Measurements from ENCODE around the gene DNLZ.

The DNLZ gene

GRCh38 chr9:136342181-136343120 lies 21.1 kb downstream of the DNLZ start:
- DNase-seq: no peak

DNA sequence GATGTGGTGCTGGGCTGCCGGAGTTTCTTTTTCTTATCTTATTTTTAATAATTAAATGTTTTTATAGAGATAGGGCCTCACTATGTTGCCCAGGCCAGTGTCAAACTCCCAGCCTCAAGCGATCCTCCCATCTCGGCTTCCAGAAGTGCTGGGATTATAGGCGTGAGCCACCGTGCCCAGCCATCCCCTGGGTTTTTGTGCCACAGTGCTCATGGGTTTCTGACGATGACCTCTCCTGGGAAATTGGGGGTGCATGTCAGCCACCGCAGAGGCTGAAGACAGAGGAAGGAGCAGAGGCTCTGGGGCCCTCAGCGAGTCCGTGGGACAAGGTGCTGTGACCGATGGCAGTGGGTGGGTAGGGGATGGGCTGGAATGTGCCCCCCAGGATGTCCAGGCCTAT lies 21.8 kb downstream of the DNLZ start:
- no peak for DNase-seq

DNA sequence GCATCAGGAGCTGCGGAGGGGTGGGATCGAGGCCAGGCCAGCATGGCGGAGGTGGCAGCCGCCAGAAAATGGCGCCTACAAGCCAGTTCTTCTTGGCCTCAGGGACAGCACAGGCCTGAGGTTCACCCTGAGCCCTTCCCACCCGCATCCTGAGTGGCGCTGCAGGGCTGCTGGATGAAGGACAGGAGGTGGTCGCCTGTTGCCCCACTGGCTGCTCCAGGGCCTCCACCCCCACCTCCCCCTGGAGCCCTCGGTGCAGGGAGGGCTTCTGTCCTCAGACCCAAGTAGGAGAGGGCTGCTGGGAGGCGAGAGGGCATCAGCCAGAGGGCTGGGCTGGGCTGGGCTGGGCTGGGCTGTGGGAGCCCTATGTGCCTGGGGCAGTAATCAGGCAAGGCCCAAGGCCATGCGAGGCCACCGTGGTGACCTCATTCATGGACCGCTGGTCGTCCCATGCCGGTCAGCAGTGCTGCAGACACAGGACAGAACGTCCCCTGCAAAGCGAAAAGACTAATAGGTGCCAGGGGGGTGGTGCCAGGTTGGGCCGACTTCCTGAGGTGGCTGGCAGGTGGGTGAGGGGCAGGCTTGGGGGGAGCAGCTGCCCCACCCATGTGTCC lies 22.4 kb downstream of the DNLZ start:
- DNase-seq: no peak

GRCh38 chr9:136340356-136341041 lies 23.0 kb downstream of the DNLZ start:
- DNase-seq: no peak

- DNase-seq: no peak
These were observed 23.6 kb downstream of the DNLZ start for GRCh38 chr9:136339958-136340310.

DNA sequence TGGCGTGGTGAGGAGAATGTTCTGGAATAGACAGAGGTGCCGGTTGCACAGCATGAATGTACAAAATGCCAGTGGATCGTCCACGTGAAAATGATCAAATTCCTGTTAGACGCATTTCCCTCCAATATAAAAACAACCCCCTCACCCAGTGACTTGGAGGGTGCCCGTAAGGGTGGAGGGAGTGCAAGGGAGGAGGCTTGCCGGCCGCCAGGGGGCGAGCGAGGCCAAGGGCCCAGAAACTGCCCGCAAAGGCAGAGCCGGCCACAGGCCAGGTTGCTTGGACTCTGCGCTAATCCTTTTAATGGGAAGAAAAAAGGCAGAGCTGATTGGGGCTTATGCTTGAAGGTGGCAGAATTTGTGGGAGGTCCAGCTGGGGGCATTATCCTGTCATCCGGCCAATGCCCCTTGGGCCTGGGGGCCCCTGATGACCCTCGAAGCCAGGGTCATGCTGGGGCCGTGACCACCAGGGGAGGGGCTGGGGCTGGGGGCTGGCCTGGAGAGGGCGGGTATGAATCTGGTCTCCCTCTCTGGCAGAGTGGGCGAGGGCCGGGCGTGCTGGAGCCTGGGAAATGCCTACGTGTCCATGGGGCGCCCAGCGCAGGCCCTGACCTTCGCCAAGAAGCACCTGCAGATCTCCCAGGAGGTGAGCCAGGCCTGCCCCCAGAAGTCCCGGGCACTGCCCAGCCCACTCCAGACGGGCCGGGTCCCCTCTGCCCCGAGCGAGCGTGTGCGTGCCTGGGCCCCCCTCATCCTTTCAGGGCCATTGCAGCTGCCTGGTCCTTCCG lies 24.2 kb downstream of the DNLZ start:
- DNase-seq: no peak

- DNase-seq: no peak
These were observed 25.0 kb downstream of the DNLZ start for GRCh38 chr9:136338511-136338910.

GRCh38 chr9:136337416-136338395 lies 25.8 kb downstream of the DNLZ start:
- no peak for DNase-seq

DNA sequence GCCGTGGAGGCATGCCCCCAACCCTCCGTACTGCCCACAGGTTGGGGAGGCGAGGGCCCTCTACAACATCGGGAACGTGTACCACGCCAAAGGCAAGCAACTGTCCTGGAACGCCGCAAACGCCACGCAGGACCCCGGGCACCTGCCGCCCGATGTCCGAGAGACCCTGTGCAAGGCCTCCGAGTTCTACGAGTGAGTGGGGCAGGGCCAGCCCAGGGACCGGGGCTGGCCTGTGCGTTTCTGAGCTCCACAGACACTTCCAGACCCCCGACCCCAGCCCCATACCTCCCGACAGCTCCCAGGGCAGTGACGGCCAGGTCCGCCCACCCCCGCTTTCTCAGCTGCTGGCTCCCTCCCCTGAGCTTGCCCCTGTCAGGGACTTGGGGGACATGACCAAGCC lies 26.7 kb downstream of the DNLZ start:
- no peak for DNase-seq

- DNase-seq: no peak
These were observed 27.2 kb downstream of the DNLZ start for GRCh38 chr9:136336156-136336870.

DNA sequence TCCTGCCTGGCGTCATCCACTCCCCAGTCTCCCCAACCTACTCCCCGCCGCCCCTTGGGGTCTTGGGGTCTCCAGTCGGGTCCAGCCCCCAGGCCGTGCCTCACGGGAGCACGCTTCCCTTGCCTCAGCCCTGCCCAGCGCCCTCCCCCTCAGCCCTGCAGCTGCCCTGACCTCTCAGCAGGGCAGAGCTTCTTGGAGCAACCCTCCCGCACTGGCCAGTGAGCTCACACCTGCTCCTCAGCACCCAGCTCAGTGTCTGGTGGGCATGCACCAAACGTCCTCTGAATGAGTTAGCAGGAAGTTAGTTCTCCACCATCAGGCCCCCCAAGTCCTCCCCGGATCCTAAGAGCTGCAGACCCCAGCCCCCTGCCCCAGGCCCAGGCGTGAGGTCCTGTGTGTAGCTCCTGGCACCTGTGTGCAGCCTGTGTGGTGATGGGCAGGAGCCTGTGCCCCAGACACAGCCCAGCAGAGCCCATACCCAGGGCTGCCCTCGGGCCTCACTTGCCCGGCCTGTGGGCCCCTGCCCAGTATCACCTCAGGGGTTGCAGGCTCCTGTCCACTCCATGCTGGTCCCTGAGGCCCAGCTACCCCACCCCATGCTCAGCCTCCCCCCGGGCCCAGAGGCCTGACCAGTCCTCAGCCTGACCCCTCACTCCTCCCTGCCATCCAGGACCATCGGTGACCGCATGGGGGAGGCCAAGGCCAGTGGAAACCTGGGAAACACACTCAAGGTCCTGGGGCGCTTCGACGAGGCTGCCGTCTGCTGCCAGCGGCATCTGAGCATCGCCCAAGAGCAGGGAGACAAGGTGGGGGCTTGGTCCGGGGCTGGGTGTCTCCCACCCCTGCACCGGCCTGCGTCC lies 28.0 kb downstream of the DNLZ start:
- DNase-seq: no peak

GRCh38 chr9:136334541-136334940 lies 29.0 kb downstream of the DNLZ start:
- no peak for DNase-seq

DNA sequence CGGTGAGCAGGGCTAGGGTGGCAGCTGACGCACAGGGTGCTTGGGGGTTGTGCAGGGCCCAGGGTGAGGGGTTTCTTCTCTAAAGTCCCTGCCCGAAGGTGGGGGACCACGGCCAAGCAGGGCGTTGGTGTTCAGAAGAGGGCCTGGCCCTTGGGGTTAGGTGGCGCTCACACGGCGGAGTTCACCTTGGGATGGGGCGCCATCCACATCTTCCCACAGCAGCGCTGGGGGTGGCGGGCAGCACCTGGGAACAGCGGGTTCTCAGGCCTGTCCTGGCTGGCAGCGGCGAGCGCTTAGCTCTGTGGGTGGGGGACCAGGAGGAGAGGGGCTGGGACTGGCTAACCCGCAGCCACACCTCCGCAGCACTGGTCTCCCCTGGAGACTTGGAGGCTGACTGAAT lies 30.1 kb downstream of the DNLZ start:
- no peak for DNase-seq

DNA sequence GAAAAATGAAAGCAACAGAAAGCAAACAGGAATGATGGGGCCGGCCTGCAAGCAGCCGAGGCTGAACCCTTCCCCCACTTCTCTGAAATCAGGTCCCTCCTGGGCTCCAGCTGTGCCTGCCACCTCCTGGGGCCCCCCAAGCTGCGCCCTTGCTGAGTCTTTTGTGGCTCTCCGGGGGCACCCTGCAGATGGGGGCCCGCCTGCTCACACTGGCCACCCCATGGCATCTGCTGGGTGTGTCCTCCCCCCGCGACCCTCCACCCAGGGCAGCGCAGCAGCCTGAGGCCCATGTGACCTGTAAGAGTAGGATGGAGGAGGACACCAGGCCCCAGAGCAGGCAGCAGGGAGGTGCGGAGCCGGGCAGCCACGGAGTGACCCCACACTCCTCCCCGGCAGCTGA lies 30.5 kb downstream of the DNLZ start:
- DNase-seq: no peak

DNA sequence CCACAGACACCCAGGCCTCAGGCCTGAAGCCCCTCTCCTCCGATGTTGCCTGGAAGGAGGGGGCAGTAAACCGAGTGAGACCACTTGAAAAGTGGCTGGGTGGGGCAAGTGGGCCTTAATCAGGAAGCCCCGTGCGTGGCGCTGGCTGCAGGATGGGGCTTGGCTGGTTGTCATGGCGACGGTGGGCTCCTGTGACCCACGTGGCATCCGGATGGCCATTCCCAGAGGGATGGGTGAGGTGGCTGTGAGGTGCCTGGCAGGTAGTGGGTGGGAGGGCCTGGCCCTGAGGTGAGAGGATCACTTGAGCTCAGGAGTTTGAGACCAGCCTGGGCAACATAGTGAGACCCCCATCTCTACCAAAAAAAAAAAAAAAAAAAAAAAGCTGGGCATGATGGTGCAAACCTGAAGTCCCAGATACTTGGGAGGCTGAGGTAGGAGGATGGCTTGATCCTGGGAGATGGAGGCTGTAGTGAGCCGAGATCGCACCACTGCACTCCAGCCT lies 31.0 kb downstream of the DNLZ start:
- no peak for DNase-seq

GRCh38 chr9:136331556-136332481 lies 31.7 kb downstream of the DNLZ start:
- no peak for DNase-seq

- no peak for DNase-seq
These were observed 32.5 kb downstream of the DNLZ start for GRCh38 chr9:136331030-136331429.

DNA sequence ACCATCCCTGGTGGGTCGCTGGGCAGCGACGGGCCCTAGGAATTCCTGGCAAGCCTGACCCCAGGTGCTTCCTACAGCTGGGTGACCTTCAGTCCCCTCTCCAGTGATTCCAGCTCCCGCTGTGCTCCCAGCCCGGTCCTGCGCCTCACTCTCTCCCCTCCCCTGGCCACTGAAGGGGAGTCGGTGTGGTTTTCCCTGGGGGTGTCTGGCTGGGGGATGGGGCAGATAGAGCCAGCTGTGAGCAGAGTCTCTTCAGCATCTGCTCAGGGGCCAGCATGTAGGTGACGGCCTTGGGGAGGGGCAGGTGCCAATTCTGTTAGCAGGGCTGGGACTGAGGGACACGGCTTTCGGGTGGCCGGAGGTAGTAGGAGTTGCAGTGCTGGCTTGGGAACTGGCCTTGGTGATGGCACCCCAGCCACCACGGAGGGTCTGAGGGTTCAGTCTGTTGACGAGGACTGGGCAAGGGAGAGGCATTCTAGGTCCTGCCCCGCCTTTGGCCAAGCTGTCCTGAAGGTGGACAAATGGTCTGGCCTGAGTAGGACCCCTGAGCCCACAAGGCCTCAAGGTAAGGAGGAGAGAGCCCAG lies 33.0 kb downstream of the DNLZ start:
- no peak for DNase-seq

Data from GDM1 (cell line).